C1 segment of cervical spinal cord (tissue), 14 donors: Measurements from ENCODE around the gene ANGPTL5.
"Not testable (repeated sequence)": the region's sequence is repeated elsewhere in the genome, so short reads cannot be mapped to it uniquely, and the experiment has no call there.

Source experiments
- DNase-seq, 14 donors: peaks; one replicate each; lab custom pipeline; 2025; lab: John Stamatoyannopoulos, UW

ANGPTL5 gene

GRCh38 chr11:101889767-101890166 lies 26.6 kb downstream of the ANGPTL5 start:
- no peak for DNase-seq

- no peak for DNase-seq
Measured at GRCh38 chr11:101885631-101886030, 30.7 kb downstream of the ANGPTL5 start.

GRCh38 chr11:101881586-101881985 lies 34.7 kb downstream of the ANGPTL5 start:
- DNase-seq, result no peak

GRCh38 chr11:101880222-101880621 lies 36.1 kb downstream of the ANGPTL5 start:
- DNase-seq, result no peak

- DNase-seq, result no peak
Measured at GRCh38 chr11:101872171-101872882, 44.0 kb downstream of the ANGPTL5 start.

- no peak for DNase-seq
Measured at GRCh38 chr11:101870510-101870909, 45.8 kb downstream of the ANGPTL5 start.

- no peak for DNase-seq
Measured at GRCh38 chr11:101867951-101868350, 48.4 kb downstream of the ANGPTL5 start.

GRCh38 chr11:101866619-101867491 lies 49.5 kb downstream of the ANGPTL5 start:
- no peak for DNase-seq

GRCh38 chr11:101864098-101864497 lies 52.2 kb downstream of the ANGPTL5 start:
- no peak for DNase-seq

- DNase-seq, result no peak
Measured at GRCh38 chr11:101863361-101863760, 53.0 kb downstream of the ANGPTL5 start.

- peak in 1 of 14 donors; percentile 0 for DNase-seq
Measured at GRCh38 chr11:101862391-101863233, 53.7 kb downstream of the ANGPTL5 start.

GRCh38 chr11:101860696-101861427 lies 55.5 kb downstream of the ANGPTL5 start:
- peak in 2 of 14 donors; percentile 3 to 4 for DNase-seq

- DNase-seq, result not testable (repeated sequence)
Measured at GRCh38 chr11:101852260-101852659, 64.1 kb downstream of the ANGPTL5 start.

GRCh38 chr11:101848262-101848661 lies 68.1 kb downstream of the ANGPTL5 start:
- DNase-seq, result no peak

- no peak for DNase-seq
Measured at GRCh38 chr11:101844608-101845007, 71.7 kb downstream of the ANGPTL5 start.

- DNase-seq, result no peak
Measured at GRCh38 chr11:101840704-101841103, 75.6 kb downstream of the ANGPTL5 start.
